Activated CD4-positive, CD25-positive, alpha-beta regulatory T cell treated with anti-CD3 and anti-CD28 coated beads, Interleukin-2, amount 50 U/mL, for 16 hours (primary cell): Measurements from ENCODE around the gene EIF4H.
"Not testable (repeated sequence)": the region's sequence is repeated elsewhere in the genome, so short reads cannot be mapped to it uniquely, and the experiment has no call there.

Experiments used
- DNase-seq: peaks from one replicate; pipeline ENCODE4 v3.0.0-alpha.2; 2020; ENCODE audit warnings: low read depth, low spot score

The EIF4H gene

GRCh38 chr7:74175340-74175739 is 1.2 kb downstream of the EIF4H start:
- no peak for DNase-seq

DNA sequence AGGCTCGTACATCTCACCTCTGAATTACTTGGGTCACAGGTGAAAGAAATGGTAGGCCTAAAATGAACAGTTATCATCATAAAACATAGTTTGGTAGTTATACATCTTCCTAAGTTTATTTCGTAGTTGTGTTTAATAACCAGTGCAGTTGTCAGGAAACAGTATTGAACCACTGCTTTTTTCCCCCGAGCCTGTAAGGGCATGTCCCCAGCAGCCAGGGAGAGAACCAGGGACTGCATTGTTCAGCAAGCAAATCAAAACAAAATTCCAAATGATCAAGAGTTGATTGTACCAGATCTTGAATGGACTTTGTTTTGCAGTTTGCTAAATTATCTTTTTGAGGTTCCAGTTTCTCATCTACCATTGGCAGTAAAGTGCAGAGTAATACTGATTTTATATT is 2.4 kb downstream of the EIF4H start:
- no peak for DNase-seq

GRCh38 chr7:74178632-74179031 is 4.5 kb downstream of the EIF4H start:
- DNase-seq, result no peak

GRCh38 chr7:74179935-74180604 is 5.9 kb downstream of the EIF4H start:
- DNase-seq, result no peak

- DNase-seq, result no peak
Measured at GRCh38 chr7:74180866-74181265, 6.7 kb downstream of the EIF4H start.

DNA sequence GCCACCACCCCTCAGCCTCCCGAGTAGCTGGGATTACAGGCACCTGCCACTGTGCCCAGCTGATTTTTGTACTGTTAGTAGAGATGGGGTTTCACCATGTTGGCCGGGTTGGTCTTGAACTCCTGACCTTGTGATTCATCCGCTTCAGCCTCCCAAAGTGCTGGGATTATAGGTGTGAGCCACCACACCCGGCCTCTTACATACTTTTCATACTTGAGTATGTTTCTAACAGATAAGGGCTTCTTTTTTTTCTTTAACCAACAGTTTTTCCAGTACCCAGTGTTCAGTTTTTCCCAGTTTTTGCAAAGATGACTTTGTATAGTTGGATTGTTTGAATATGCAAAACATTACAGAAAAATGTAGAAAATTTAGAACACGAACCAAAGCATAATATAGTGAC is 7.7 kb downstream of the EIF4H start:
- DNase-seq, result no peak

DNA sequence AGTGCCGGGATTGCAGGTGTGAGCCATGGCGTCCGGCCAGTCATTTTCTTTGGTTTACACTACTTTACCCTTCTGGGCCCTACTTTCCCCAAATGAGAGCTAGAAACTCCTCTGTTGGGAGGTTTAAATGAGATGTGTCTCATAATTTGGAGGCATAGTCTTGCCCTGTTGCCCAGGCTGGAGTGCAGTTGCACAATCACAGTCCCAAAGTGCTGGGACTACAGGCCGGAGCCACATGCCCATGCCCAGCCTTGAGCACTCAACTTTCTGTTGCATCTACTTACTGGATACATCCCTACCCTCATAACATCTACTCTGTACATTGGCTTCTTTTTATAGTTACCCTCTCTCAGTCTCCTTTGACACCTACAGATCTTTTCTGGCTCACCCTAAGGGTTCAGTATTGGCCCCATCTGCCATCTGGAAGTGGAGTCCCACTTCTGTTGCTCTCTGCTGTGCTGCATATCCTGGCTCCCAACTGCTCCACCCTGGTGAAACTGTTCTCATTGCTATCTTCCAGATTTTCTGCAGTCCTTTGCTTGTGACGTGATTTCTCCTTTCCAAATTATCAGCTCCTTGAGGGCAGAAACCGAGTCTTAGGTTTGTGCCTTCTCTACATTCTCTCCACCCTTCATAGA is 8.4 kb downstream of the EIF4H start:
- no peak for DNase-seq

DNA sequence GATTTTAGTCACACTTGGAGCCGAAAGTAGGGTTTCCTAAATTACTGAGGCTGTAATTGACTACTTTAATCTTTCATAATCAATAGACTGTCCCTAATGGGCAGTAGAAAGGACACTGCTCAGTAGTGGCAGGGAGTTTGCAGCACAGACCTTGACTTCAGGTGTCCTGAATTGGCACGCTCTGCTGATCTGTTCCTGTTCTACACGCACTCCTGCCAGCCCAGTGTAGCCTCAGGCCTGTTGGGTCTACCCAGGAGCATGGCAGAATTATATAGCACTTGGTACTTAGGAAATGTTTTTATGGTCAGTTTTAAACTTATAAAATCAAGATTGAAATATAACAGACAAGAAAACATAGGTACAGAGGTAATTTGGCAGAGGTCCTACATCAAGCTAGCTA is 9.0 kb downstream of the EIF4H start:
- DNase-seq, result no peak

DNA sequence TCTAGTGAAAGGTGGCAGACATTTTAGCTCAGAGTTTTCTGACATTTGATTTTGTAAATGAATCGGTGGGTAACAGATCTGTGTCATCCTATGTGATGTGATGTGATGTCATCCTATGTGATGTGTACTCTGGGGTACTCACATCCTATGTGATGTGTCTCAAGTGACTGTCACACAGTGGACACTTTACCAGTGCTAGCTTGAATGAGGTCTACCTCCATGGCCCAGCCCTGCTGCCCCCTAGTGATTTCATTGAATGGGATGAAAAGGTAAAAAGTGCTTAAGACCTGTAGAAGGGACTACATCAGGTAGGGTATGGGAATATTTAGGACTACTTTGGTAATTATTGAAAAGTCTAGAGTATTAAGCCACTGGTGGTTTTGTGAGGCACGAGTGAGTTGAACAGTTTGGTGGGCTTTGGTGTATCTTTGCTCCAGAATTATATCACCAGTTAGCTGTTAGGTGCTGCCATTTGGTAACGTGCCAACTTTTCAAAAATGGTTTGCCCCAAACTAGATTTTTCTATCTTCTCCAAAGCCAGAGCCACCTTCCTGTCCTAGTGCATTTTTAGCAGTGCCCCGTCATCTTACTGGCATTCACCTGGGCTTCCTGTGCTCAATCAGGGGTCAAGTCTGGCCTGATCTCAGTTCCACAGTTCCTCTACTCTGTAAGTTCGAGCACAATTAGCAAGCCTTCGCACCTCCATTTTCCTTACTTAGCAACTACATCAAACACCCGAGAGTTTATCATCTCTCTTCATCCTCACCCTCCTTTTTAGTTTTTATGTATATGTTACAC is 9.7 kb downstream of the EIF4H start:
- no peak for DNase-seq

DNA sequence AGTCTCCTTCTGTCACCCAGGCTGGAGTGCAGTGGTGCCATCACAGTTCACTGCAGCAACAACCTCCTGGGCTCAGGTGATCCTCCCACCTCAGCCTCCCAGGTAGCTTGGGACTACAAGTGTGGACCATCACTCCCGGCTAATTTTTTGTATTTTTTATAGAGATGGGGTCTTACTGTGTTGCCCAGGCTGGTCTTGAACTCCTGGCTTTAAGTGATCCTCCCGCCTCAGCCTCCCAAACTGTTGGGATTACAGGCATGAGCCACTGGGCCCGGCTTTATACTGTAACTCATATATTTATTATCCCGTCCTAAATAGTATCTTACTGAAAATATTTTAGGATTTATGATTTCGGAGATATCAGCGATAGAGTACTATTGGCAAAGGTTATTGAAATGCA is 10.9 kb downstream of the EIF4H start:
- no peak for DNase-seq

DNA sequence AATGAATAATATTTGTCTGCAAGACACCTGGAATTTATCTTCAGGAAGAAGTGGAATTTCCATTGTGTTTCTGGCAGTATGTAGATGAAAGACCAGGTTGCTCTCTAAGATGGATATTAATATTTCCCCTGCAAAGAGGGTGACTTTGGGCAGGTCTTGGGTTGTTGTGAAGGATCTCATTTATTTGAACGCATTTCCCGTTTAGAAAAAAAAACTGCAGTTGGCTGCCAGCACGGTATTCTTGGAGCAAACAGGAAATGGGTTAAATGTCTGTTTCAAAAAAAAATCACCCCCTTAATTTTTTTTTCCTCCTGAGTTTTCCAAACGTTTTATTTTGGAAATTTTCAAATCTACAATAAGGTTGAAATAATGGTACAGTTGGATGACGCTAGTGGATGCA is 11.5 kb downstream of the EIF4H start:
- DNase-seq, result no peak

DNA sequence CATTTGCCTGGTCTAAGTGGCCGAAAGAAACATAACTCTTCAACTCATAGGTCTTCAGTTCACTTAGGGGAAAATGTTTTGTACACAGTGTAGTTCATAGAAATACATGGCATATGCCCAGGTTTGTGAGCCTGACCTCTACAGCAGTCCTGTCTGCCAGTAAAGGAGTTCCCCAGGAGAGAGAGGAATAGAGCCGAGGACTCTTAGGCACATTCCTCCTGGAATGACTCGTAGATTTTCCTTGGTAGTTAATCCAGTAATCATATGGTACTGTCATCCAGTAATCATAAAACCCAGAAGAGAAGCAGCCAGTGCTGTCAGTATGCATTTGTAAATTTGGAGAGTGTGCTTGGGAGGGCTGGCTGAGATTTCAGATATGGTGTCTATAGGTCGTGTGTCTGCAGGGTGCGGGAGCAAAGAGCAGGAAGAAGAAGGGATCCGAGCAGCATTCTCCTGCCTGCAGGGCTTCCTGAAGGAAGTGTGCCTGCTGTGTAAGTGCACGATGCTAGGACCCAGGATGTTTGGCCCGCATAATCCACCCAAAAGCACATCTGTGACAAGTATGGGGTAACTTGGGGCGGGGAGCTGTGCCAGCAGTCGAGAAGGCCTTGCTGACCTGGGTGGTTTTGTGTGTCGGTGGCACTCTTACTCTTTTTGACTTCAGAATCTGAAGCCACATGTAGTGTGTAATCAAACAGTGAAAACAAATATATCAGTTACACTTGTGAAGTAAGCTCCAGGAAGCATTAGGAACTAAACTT is 13.9 kb downstream of the EIF4H start:
- no peak for DNase-seq

GRCh38 chr7:74190259-74190658 is 16.1 kb downstream of the EIF4H start:
- DNase-seq, result no peak

DNA sequence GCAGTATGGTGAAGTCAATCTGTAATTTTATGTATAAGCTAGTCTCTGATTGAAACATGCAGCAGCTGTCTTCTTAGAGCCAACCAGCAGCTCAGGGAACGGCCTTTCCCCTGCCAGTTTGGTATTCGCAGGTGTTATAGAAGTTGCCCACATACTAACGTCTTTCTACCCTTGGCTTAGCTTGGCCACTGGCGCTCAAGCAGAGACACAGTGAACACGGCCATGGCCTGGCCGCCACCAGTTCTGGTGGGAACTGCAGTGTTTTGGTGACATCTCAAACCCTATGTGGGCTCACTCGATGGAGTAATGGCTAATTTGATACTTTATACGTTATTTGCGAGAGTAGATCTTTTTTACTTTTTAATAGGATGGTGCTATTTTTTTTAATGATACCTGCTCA is 17.1 kb downstream of the EIF4H start:
- DNase-seq, result no peak

DNA sequence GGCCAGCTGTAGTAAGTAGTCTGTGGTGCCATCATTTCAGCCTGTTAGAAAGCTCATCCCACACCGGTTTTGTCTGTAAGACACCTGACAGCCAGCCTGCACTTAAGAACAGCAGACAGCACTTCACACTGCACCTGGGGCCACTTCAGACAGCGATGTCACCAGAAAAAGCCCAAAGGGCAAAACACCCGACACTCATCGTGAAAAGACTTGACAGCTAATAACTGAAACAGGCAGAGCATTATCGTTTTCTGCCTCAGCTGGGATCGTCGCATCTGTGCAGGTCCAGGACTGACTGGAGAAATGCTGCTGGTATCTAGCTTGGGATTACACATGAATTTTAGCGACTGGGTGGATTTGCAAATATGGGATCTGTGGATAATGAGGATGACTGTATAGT is 18.9 kb downstream of the EIF4H start:
- DNase-seq, result no peak

DNA sequence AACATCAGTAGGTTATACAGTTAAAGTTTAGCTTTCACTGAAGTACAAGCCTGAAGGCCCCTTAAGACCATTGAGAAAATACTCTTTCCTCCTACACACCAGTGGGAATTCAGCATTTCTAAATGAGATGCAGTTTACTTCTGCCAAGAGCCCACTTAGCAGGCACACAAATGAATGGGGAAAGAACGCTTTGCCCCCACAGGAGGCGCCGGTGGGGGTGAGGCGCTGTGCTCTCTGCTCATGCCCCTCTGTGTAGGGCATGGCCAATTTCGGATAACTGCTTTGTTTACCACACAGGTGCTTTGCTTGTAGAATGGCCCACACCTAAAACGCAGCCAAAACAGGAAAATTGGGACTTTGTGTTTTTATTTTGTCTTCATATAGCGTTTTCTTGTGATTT is 19.8 kb downstream of the EIF4H start:
- no peak for DNase-seq

GRCh38 chr7:74194686-74195085 is 20.5 kb downstream of the EIF4H start:
- no peak for DNase-seq

GRCh38 chr7:74195139-74195860 is 21.1 kb downstream of the EIF4H start:
- not testable (repeated sequence) for DNase-seq

DNA sequence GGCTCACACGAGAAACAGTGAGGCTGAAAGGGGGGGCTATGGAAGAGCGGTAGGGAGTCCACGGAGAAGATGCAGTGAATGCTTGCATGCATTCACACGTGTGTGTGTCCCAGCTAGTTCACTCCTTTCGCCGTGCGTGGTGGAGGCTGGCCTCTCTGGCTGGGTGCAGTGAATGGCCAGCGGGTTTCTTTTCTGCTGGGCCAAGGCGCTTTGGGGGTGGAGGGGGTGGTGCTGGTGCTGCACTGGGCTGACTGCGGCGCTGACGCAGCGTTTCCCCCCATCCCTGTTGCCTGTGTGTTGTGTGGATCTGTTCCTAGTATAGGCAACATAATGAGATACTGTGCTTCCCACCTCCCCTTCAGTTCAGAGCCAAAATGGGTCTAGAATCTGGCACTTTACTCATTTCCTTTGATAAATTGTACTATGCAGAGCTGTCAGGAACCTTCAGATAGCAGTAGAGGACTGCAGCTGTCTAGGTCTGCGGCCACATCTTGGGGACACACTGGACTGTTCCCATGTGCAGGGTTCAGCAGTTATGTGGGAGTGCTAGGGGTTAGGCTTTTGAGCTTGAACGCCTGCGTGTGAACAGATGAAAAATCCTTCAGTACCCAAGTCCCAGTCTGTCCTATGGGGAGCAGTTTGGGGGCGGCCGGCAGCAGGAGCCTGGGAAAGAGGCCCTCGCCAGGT is 22.0 kb downstream of the EIF4H start:
- DNase-seq, result not testable (repeated sequence)

- no peak for DNase-seq
Measured at GRCh38 chr7:74197449-74198124, 23.4 kb downstream of the EIF4H start.
